ENCODE results near the gene EFNA2. TPM values are rescaled to one million over a fixed set of nuclear protein-coding genes. Genes with fewer than 3 reads are reported as not detected.

The EFNA2 gene
- polyA plus RNA-seq, 2 of the 4 experiments (the other 2 are of a cell fraction): 0.16 to 1.3 TPM

- Histone ChIP-seq H3K4me1 (peaks cover 64% of the 10 kb centered on the region), H3K9me3 (no peaks in the 10 kb centered on the region), H3K27ac (peak overlapping the region; percentile 90 to 100), H3K4me3 (peak overlapping the region; percentile 53), H3K4me2 (peak overlapping the region; percentile 95)
- no peak for TF ChIP-seq FOXS1 (CRISPR knock-in tag; IDR thresholded peaks at IDR 0.05)
- TF ChIP-seq MAX (IDR thresholded peaks at IDR 0.05): peak; percentile 49; the same call in 1 of the 2 replicates
- TF ChIP-seq HOXA7 (CRISPR knock-in tag; IDR thresholded peaks at IDR 0.05): 0 out of 2 replicates have a peak, but pooled peaks have one; percentile 58
- no peak for TF ChIP-seq HES2 (IDR thresholded peaks at IDR 0.05)
- no peak for TF ChIP-seq HOXB5 (CRISPR knock-in tag; IDR thresholded peaks at IDR 0.05)
- TF ChIP-seq EP300 (IDR thresholded peaks at IDR 0.05): 0 out of 5 replicates have a peak, but pooled peaks of 1 of the 2 experiments have one; percentile 14
- TF ChIP-seq, protein P1, sequence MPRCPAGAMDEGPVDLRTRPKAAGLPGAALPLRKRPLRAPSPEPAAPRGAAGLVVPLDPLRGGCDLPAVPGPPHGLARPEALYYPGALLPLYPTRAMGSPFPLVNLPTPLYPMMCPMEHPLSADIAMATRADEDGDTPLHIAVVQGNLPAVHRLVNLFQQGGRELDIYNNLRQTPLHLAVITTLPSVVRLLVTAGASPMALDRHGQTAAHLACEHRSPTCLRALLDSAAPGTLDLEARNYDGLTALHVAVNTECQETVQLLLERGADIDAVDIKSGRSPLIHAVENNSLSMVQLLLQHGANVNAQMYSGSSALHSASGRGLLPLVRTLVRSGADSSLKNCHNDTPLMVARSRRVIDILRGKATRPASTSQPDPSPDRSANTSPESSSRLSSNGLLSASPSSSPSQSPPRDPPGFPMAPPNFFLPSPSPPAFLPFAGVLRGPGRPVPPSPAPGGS (IDR thresholded peaks at IDR 0.05): 0 out of 3 replicates have a peak, but pooled peaks have one; percentile 3
- peak in 1 of 2 experiments; percentile 74; a peak in 2 of 5 replicates for TF ChIP-seq JUN (IDR thresholded peaks at IDR 0.05)
- TF ChIP-seq E2F6 (IDR thresholded peaks at IDR 0.05; ENCODE audit: borderline replicate concordance, low read depth): peak; percentile 41; the same call in 1 of the 2 replicates
- peak; percentile 65 to 87 for DNase-seq (ENCODE audit: low read depth in 1 of 2, low spot score in 1 of 2)
- peak; percentile 18 to 55 for ATAC-seq
- ChIA-PET POLR2A (interaction anchor here (0.6 to 3.8 kb wide), 7 partner anchors 9 to 417 kb away, joined by 3 to 42 read pairs (median 13); partner anchors contain the start of gene FAM174C), CTCF (interaction anchor here (0.6 to 18.7 kb wide), 17 partner anchors 9 to 290 kb away, joined by 3 to 500 read pairs (median 4); partner anchors contain the start of genes ATP5F1D and FAM174C)
- no peak for FAIRE-seq
- under 1% methylated on average over 21 of the region's 84 CpGs for WGBS (ENCODE audit: missing lambda C conversion rate)
Observed at GRCh38 chr19:1266129-1266915, 19.4 kb upstream of the EFNA2 start.

DNA sequence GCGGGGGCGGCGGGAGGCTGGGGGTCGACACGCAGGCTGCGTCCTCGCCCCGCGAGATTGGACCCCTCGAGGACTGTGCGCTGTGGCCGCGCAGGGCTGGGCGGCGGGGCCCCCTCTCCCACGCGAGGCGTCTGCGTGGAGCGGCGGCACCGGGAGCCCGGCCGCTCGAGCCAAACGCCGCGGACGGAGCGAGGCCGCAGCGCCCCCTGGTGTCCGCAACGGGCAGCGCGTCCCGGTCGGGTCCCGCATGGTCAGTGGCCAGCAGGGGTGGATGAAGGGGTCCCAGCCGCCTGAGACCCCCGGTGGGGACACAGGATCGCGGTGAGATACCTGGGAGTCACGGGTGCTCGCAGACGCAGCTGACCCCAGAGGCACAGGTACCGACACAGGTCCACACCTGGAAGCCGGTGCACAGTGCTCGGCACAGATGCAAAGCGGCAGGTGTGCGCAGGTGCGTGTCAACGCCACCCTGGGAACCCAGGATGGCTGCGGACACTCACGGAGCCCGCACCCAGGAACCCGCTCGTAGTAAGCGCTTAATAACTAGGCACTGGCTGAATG is 18.7 kb upstream of the EFNA2 start:
- WGBS (ENCODE audit: missing lambda C conversion rate): 11% methylated on average over 9 of the region's 59 CpGs
- peak overlapping the region; percentile 95 for H3K4me2 ChIP-seq
- DNase-seq (ENCODE audit: low read depth in 1 of 2, low spot score in 1 of 2): peak; percentile 36 to 56
- POLR2A ChIA-PET: interaction anchor here (0.6 to 3.8 kb wide), 7 partner anchors 8 to 418 kb away, joined by 3 to 42 read pairs (median 13); partner anchors contain the start of gene FAM174C
- peak overlapping the region; percentile 90 to 100 for H3K27ac ChIP-seq
- peaks cover 70% of the 10 kb centered on the region for H3K4me1 ChIP-seq
- peak; percentile 4 to 25; a peak in 3 of 6 replicates for ATAC-seq
- no peak for FAIRE-seq
- CTCF ChIA-PET: interaction anchor here (0.6 to 18.7 kb wide), 18 partner anchors 8 to 290 kb away, joined by 3 to 500 read pairs (median 4); partner anchors contain the start of genes ATP5F1D and FAM174C
- no peaks in the 10 kb centered on the region for H3K9me3 ChIP-seq
- peak overlapping the region; percentile 53 for H3K4me3 ChIP-seq
- TF ChIP-seq RNF2 (IDR thresholded peaks at IDR 0.05; ENCODE audit: borderline replicate concordance, low read depth): no peak
- TF ChIP-seq NPAS2 (CRISPR knock-in tag; IDR thresholded peaks at IDR 0.05; ENCODE audit: borderline replicate concordance): no peak
- TF ChIP-seq PBX3 (IDR thresholded peaks at IDR 0.05): peak; percentile 37; the same call in 1 of the 2 replicates
- no peak for TF ChIP-seq HDAC2 (IDR thresholded peaks at IDR 0.05)
- TF ChIP-seq MYC (IDR thresholded peaks at IDR 0.05; ENCODE audit: borderline replicate concordance, low read length): peak; percentile 32; the same call in 1 of the 2 replicates
- peak; percentile 14; the same call in 1 of the 2 replicates for TF ChIP-seq POLR2A (IDR thresholded peaks at IDR 0.05; ENCODE audit: low read length)
- no peak for TF ChIP-seq CHD2 (IDR thresholded peaks at IDR 0.05; ENCODE audit: low read length, partially characterized antibody)
- TF ChIP-seq HOXB5 (CRISPR knock-in tag; IDR thresholded peaks at IDR 0.05): no peak
- no peak for TF ChIP-seq EP300 (IDR thresholded peaks at IDR 0.05)
- no peak for TF ChIP-seq RCOR1 (IDR thresholded peaks at IDR 0.05; ENCODE audit: low read depth, low read length)
- no peak for TF ChIP-seq REST (IDR thresholded peaks at IDR 0.05)
- TF ChIP-seq ATOH8 (CRISPR knock-in tag; IDR thresholded peaks at IDR 0.05; ENCODE audit: low read depth): no peak
- TF ChIP-seq PHF8 (IDR thresholded peaks at IDR 0.05; ENCODE audit: borderline replicate concordance, low read depth): no peak
- TF ChIP-seq MAFK (IDR thresholded peaks at IDR 0.05; ENCODE audit: partially characterized antibody): no peak
- TF ChIP-seq KDM5A (IDR thresholded peaks at IDR 0.05): no peak
- no peak for TF ChIP-seq EHF (CRISPR knock-in tag; IDR thresholded peaks at IDR 0.05)
- TF ChIP-seq RARB (CRISPR knock-in tag; IDR thresholded peaks at IDR 0.05): no peak
- TF ChIP-seq HOXA7 (CRISPR knock-in tag; IDR thresholded peaks at IDR 0.05): no peak
- TF ChIP-seq ZNF302 (CRISPR knock-in tag; IDR thresholded peaks at IDR 0.05): no peak
- no peak for TF ChIP-seq CBX8 (IDR thresholded peaks at IDR 0.05)

All from A549 (cell line).